SK-N-SH (cell line): ENCODE measurements around the gene RAVER2.

Experiments
- CTCF ChIP-seq: fragments of 200-600 bp; sonication (generic); IDR thresholded peaks from 2 replicates; pipeline ENCODE4 v1.6.1; 2017; ENCODE audit warnings: antibody characterized with exemption, mild to moderate bottlenecking, moderate library complexity
- EZH2phosphoT487 ChIP-seq: fragments of 200-600 bp; sonication (generic); IDR thresholded peaks from 2 replicates; pipeline ENCODE4 v1.6.1; 2017; ENCODE audit warnings: low read depth, mixed run types, mild to moderate bottlenecking, antibody characterized with exemption, moderate library complexity, borderline replicate concordance
- FOXJ3 ChIP-seq: sonication (generic); formaldehyde crosslinking; IDR thresholded peaks from 2 replicates; pipeline ENCODE4 v1.5.1; 2020; ENCODE audit warnings: mild to moderate bottlenecking, missing genetic modification reagents
- FOXM1 ChIP-seq: IDR thresholded peaks from 2 replicates; pipeline ENCODE4 v1.4.0; 2012; ENCODE audit warnings: low read depth, mild to moderate bottlenecking
- GABPA ChIP-seq: IDR thresholded peaks from 2 replicates; pipeline ENCODE4 v1.4.0; 2012; ENCODE audit warnings: low read depth, mild to moderate bottlenecking
- JUND ChIP-seq: IDR thresholded peaks from 2 replicates; pipeline ENCODE4 v1.4.0; 2012
- PBX3 ChIP-seq: IDR thresholded peaks from 2 replicates; pipeline ENCODE4; 2012
- RAD21 ChIP-seq: IDR thresholded peaks from 2 replicates; pipeline ENCODE4 v1.6.1; 2012; ENCODE audit warnings: mild to moderate bottlenecking, low read length
- RCOR1 ChIP-seq: fragments of 150-350 bp; IDR thresholded peaks from 2 replicates; pipeline ENCODE4 v1.6.1; 2017; ENCODE audit warnings: antibody characterized with exemption, low read length
- RXRA ChIP-seq: IDR thresholded peaks from 2 replicates; pipeline ENCODE4 v1.4.0; 2012; ENCODE audit warnings: low read depth, mild to moderate bottlenecking, borderline replicate concordance
- TAF1 ChIP-seq: IDR thresholded peaks from 2 replicates; pipeline ENCODE4 v1.6.1; 2012; ENCODE audit warnings: low read depth, mild to moderate bottlenecking, low read length, moderate library complexity, borderline replicate concordance
- TCF12 ChIP-seq: IDR thresholded peaks from 2 replicates; pipeline ENCODE4 v1.4.0; 2012
- USF2 ChIP-seq: fragments of 150-350 bp; IDR thresholded peaks from 2 replicates; pipeline ENCODE4 v1.6.1; 2017; ENCODE audit warnings: antibody characterized with exemption, low read length, low read depth, borderline replicate concordance
- YY1 ChIP-seq: IDR thresholded peaks from 2 replicates; pipeline ENCODE4 v1.4.0; 2012; ENCODE audit warnings: low read depth, mild to moderate bottlenecking

GRCh38 chr1:64775113-64775512 lies 30.2 kb downstream of the RAVER2 start:
- TF ChIP-seq FOXJ3 (CRISPR knock-in tag) (no peak), EZH2phosphoT487 (no peak), YY1 (no peak), JUND (no peak), TCF12 (no peak), USF2 (no peak), FOXM1 (no peak), RXRA (no peak), CTCF (no peak), RCOR1 (no peak), RAD21 (no peak), PBX3 (no peak), TAF1 (no peak), GABPA (no peak)
